CD8-positive, alpha-beta memory T cell (primary cell): ENCODE data around the gene DOCK7. TPM values are rescaled to one million over a fixed set of nuclear protein-coding genes. Genes with fewer than 3 reads are reported as not detected.
"Not testable (repeated sequence)": the region's sequence is repeated elsewhere in the genome, so short reads cannot be mapped to it uniquely, and the experiment has no call there.

Experiments used
- CTCF ChIA-PET: fragments of 350-600 bp; sonication (Branson Sonifier 250); formaldehyde crosslinking; loops from one replicate; lab custom pipeline; 2021; ENCODE audit warnings: antibody characterized with exemption; lab: Charles Lee
- POLR2A ChIA-PET: fragments of 350-600 bp; sonication (Branson Sonifier 250); formaldehyde crosslinking; loops from one replicate; lab custom pipeline; 2021; ENCODE audit warnings: antibody characterized with exemption; lab: Charles Lee
- DNase-seq, 5 donors: peaks; one replicate each; pipeline versions ENCODE4 v3.0.0 to v3.0.0-alpha.2; 2020 to 2022; ENCODE audit warnings: mixed read lengths in 1 of 5
- H3K27ac ChIP-seq: one replicate; pipeline ENCODE4 v1.7.0; 2013; ENCODE audit warnings: low read depth, mild to moderate bottlenecking, low read length, moderate library complexity
- H3K27me3 ChIP-seq: 2 replicates; pipeline ENCODE4 v1.7.0; 2013; ENCODE audit warnings: low read length, mild to moderate bottlenecking; ENCODE audit not compliant: insufficient read depth, poor library complexity, severe bottlenecking
- H3K36me3 ChIP-seq: 2 replicates; pipeline ENCODE4 v1.7.0; 2013; ENCODE audit warnings: mild to moderate bottlenecking, low read length, moderate library complexity; ENCODE audit not compliant: insufficient read depth
- H3K4me1 ChIP-seq: 2 replicates; pipeline ENCODE4 v1.7.0; 2013; ENCODE audit warnings: mild to moderate bottlenecking, low read length, moderate library complexity; ENCODE audit not compliant: insufficient read depth
- H3K4me3 ChIP-seq: 2 replicates; pipeline ENCODE4 v1.7.0; 2013; ENCODE audit warnings: mild to moderate bottlenecking, low read length
- H3K9me3 ChIP-seq: 2 replicates; pipeline ENCODE4 v1.7.0; 2013; ENCODE audit warnings: mild to moderate bottlenecking, low read length
- H3K27ac Mint-ChIP-seq, 8 donors: one replicate each; pipeline ENCODE4 v1.8.0; 2020 to 2021; ENCODE audit warnings: mixed read lengths in 8 of 8, mild to moderate bottlenecking in 6 of 8, inconsistent platforms in 3 of 8, moderate library complexity in 3 of 8
- H3K27me3 Mint-ChIP-seq, 2 donors: one replicate each; pipeline ENCODE4 v1.8.0; 2020 to 2021; ENCODE audit warnings: mixed read lengths in 2 of 2, mild to moderate bottlenecking in 1 of 2, moderate library complexity in 1 of 2
- H3K36me3 Mint-ChIP-seq, 3 donors: one replicate each; pipeline ENCODE4 v1.8.0; 2020 to 2021; ENCODE audit warnings: mixed read lengths in 3 of 3, inconsistent platforms in 1 of 3, mild to moderate bottlenecking in 1 of 3
- H3K4me1 Mint-ChIP-seq, 3 donors: one replicate each; pipeline ENCODE4 v1.8.0; 2020 to 2021; ENCODE audit warnings: mixed read lengths in 3 of 3, inconsistent platforms in 1 of 3, mild to moderate bottlenecking in 1 of 3
- H3K4me3 Mint-ChIP-seq, 7 donors: one replicate each; pipeline ENCODE4 v1.8.0; 2020 to 2021; ENCODE audit warnings: mixed read lengths in 7 of 7, mild to moderate bottlenecking in 6 of 7, moderate library complexity in 4 of 7, inconsistent platforms in 2 of 7
- H3K9me3 Mint-ChIP-seq, 5 donors: one replicate each; pipeline ENCODE4 v1.8.0; 2020 to 2022; ENCODE audit warnings: mixed read lengths in 5 of 5, mild to moderate bottlenecking in 3 of 5, moderate library complexity in 2 of 5, inconsistent platforms in 1 of 5
- polyA plus RNA-seq: library from polyadenylated mRNA; unstranded; fragments of 300-500 nt; fragmentation: Illumina TruSeq; gene quantifications from one replicate; pipeline ENCODE4 v1.2.3, GENCODE V29; 2021
- total RNA-seq, 2 experiments: library from RNA; stranded (reverse); gene quantifications; one replicate each; pipeline ENCODE4 v1.2.3, GENCODE V29; 2021

Gene DOCK7
- total and polyA plus RNA-seq, 3 experiments from 2014 or later, result 2.4 to 10.5 (median 10.5) TPM

DNA sequence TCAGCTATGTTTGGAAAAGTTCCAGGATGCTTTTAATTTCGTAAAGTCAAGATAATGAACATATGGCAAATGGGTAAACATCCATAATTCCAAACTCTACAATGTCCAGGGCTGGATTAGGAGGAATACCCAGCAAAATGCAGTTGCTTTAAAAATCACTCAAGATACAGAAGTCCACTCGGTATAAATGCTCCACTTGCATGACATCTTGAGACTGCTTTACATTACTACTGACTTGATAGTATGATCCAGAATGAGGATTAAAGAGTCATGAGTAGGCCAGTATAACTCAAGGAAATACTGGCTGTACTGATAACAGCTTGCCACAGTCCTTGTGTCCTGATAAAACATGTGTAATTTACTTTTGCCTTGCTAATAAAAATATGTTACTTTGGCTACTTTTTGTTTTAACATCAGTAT, 149.1 kb downstream of the DOCK7 start:
- Mint-ChIP-seq H3K4me3 (no peak overlapping the region), H3K27me3 (peaks cover 0 to 1% of the 10 kb centered on the region in 2 donors), H3K27ac (no peak overlapping the region), H3K36me3 (peaks cover 0 to 19% (median 5%) of the 10 kb centered on the region in 3 donors), H3K4me1 (no peaks in the 10 kb centered on the region), H3K9me3 (no peaks in the 10 kb centered on the region)
- no peak overlapping the region for H3K27ac ChIP-seq
- H3K4me3 ChIP-seq, result no peak overlapping the region
- no peaks in the 10 kb centered on the region for H3K36me3 ChIP-seq
- ChIA-PET POLR2A (interaction anchor here (0.6 kb wide), 1 partner anchor 9 kb away, joined by 3 read pairs; no protein-coding TSS in a partner anchor), CTCF (no interaction called here)
- no peaks in the 10 kb centered on the region for H3K9me3 ChIP-seq
- no peak for DNase-seq
- no peaks in the 10 kb centered on the region for H3K4me1 ChIP-seq
- no peaks in the 10 kb centered on the region for H3K27me3 ChIP-seq

DNA sequence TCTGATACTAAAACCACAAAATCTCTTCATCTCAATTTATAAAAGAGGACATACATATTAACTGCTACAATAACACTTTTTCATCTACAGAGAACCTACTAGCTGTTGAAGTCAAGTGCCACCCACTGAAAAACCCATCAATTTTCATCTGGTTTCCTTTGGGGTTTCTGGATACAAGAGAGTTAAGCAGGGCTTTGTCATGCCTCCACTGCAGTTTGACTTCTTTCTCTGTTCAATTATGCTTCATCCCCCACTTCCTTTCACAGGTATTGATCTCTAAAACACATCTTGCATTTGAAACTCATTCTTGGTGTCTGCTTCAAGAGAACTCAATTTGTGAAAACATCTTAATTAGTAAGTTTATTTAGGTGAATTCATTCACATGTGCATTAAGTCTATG, 151.3 kb downstream of the DOCK7 start:
- H3K4me1 ChIP-seq, result no peaks in the 10 kb centered on the region
- H3K36me3 ChIP-seq, result no peaks in the 10 kb centered on the region
- no peaks in the 10 kb centered on the region for H3K9me3 ChIP-seq
- Mint-ChIP-seq H3K27me3 (peaks cover 0 to 1% of the 10 kb centered on the region in 2 donors), H3K4me1 (no peaks in the 10 kb centered on the region), H3K36me3 (peaks cover 0 to 15% (median 7%) of the 10 kb centered on the region in 3 donors), H3K9me3 (no peaks in the 10 kb centered on the region), H3K27ac (peak overlapping the region in 1 of 8 donors; percentile 15), H3K4me3 (no peak overlapping the region)
- no peak overlapping the region for H3K4me3 ChIP-seq
- DNase-seq, result no peak
- no peaks in the 10 kb centered on the region for H3K27me3 ChIP-seq
- H3K27ac ChIP-seq, result no peak overlapping the region
- POLR2A ChIA-PET, result no interaction called here
- CTCF ChIA-PET, result no interaction called here

DNA sequence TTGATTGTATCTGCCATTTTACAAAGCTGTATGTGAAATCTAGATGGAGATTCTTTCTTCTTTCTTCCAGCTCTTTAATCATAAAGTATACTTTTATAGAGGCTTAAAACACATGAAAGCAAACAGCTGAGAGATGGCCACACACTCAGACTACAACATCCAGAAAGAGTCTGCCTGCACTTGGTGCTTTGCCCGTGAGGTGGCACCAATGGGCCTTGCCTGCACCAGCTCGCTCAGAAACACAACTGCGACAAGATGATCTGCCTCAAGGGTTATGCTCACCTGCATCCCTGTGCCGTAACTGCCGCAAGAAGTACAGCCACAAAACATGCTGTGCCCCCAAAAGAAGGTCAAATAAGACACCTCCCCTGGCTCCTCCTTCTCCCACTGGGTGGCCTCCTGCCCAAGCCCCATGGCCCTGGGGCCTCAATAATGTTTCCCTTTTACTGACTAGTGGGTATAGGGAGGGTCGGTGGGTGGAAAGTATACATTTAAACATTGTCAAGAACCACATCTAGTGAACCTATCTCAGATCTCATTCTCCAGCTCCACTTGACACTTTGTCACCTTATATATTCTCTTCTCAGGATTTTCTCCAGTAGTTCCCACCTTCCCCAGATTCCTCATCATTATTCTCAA, 157.6 kb downstream of the DOCK7 start:
- H3K27ac Mint-ChIP-seq, result peak overlapping the region in 2 of 8 donors; percentile 8 to 18
- H3K9me3 Mint-ChIP-seq, result no peaks in the 10 kb centered on the region
- no peaks in the 10 kb centered on the region for H3K4me1 Mint-ChIP-seq
- H3K27me3 Mint-ChIP-seq, result no peaks in the 10 kb centered on the region
- ChIA-PET POLR2A (interaction anchor here (0.7 kb wide), 1 partner anchor 8 kb away, joined by 3 read pairs; no protein-coding TSS in a partner anchor), CTCF (no interaction called here)
- no peak overlapping the region for H3K4me3 ChIP-seq
- no peaks in the 10 kb centered on the region for H3K9me3 ChIP-seq
- H3K4me3 Mint-ChIP-seq, result no peak overlapping the region
- no peak for DNase-seq
- peaks cover 2 to 7% (median 7%) of the 10 kb centered on the region in 3 donors for H3K36me3 Mint-ChIP-seq
- H3K36me3 ChIP-seq, result no peaks in the 10 kb centered on the region
- no peaks in the 10 kb centered on the region for H3K4me1 ChIP-seq
- no peak overlapping the region for H3K27ac ChIP-seq
- no peaks in the 10 kb centered on the region for H3K27me3 ChIP-seq

DNA sequence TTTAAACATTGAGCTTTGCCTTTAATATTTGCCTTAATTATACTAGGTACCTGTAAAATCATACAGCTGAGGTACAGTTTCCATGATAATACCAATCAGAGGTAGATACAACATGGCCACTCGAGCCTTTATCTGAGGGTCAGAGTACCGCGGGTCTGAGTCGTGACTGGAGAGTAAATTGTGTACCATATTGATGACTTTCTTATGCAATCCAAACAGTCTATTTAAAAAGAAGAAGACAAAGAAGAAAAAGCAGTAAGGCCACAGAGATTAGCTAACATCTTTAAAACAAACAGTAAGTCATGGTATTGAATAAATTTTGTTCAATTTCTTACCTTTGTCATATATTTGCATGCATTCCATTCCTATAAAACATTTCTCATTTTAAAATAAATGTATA, 159.0 kb downstream of the DOCK7 start:
- Histone ChIP-seq H3K4me3 (no peak overlapping the region), H3K27me3 (no peaks in the 10 kb centered on the region), H3K4me1 (no peaks in the 10 kb centered on the region), H3K36me3 (no peaks in the 10 kb centered on the region), H3K27ac (no peak overlapping the region), H3K9me3 (no peaks in the 10 kb centered on the region)
- no peak for DNase-seq
- Mint-ChIP-seq H3K9me3 (no peaks in the 10 kb centered on the region), H3K4me1 (no peaks in the 10 kb centered on the region), H3K27ac (no peak overlapping the region), H3K27me3 (no peaks in the 10 kb centered on the region), H3K36me3 (peaks cover 2 to 7% (median 4%) of the 10 kb centered on the region in 3 donors), H3K4me3 (no peak overlapping the region)
- ChIA-PET CTCF (interaction anchor here (1.5 kb wide), 1 partner anchor 21 kb away, joined by 3 read pairs; no protein-coding TSS in a partner anchor), POLR2A (no interaction called here)

DNA sequence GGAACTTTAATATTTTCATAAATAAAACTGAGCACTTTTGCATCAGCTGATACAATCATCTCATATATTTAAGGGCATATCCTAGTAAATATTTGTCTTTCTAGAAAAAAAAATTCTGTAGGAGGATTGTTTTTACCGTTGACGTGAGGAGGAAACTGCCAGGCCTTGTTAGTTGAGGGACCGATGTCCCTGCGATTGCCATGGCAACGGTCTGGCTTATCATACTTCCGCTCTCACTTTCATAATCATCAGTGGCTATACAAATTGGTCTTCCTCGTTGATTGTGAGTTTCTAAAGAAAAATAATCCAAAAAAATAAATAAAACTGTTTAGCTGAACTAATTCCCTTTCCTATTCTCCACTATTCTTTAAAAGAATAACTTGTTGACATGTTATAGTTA, 160.2 kb downstream of the DOCK7 start:
- no peak overlapping the region for H3K27ac ChIP-seq
- no peaks in the 10 kb centered on the region for H3K9me3 ChIP-seq
- POLR2A ChIA-PET, result no interaction called here
- no peak overlapping the region for H3K4me3 ChIP-seq
- CTCF ChIA-PET, result interaction anchor here (1.5 kb wide), 1 partner anchor 19 kb away, joined by 3 read pairs; no protein-coding TSS in a partner anchor
- Mint-ChIP-seq H3K36me3 (peaks cover 2 to 7% (median 6%) of the 10 kb centered on the region in 3 donors), H3K27me3 (no peaks in the 10 kb centered on the region), H3K9me3 (no peaks in the 10 kb centered on the region), H3K27ac (no peak overlapping the region), H3K4me3 (no peak overlapping the region), H3K4me1 (no peaks in the 10 kb centered on the region)
- DNase-seq, result peak in 1 of 5 donors; percentile 47
- H3K4me1 ChIP-seq, result no peaks in the 10 kb centered on the region
- H3K27me3 ChIP-seq, result no peaks in the 10 kb centered on the region
- no peaks in the 10 kb centered on the region for H3K36me3 ChIP-seq

DNA sequence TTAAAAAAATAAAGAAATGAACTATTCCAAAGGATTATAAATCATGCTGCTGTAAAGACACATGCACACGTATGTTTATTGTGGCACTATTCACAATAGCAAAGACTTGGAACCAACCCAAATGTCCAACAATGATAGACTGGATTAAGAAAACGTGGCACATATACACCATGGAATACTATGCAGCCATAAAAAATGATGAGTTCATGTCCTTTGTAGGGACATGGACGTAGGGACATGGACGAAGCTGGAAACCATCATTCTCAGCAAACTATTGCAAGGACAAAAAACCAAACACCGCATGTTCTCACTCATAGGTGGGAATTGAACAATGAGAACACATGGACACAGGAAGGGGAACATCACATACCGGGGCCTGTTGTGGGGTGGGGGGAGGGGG, 160.8 kb downstream of the DOCK7 start:
- H3K9me3 ChIP-seq, H3K27ac ChIP-seq, H3K36me3 ChIP-seq, H3K4me1 Mint-ChIP-seq, DNase-seq, H3K27ac Mint-ChIP-seq, H3K27me3 Mint-ChIP-seq, H3K9me3 Mint-ChIP-seq, H3K27me3 ChIP-seq, CTCF ChIA-PET, H3K4me1 ChIP-seq, H3K4me3 ChIP-seq, H3K36me3 Mint-ChIP-seq, POLR2A ChIA-PET, H3K4me3 Mint-ChIP-seq: not testable (repeated sequence)

DNA sequence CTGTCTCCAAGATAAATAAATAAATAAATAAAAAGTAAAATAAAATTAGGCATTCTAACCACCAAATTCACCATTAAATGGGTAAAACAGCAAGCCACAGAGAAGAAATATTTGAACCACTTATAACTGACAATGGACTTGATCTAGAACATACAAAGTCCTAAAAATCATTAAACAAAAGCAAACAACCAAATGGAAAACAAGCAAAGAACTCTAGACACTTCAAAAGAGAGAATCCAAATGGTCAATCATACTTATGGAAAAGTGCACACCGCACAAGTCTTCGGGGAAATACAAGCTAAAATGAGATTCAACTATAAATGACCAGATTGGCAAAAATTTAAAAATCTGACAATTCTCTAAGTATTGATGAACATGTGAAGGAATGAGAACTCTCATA, 164.3 kb downstream of the DOCK7 start:
- H3K4me1 ChIP-seq, result no peaks in the 10 kb centered on the region
- no peaks in the 10 kb centered on the region for H3K27me3 ChIP-seq
- no peaks in the 10 kb centered on the region for H3K36me3 ChIP-seq
- H3K27me3 Mint-ChIP-seq, result no peaks in the 10 kb centered on the region
- CTCF ChIA-PET, result interaction anchor here (1.2 kb wide), 1 partner anchor 222 kb away, joined by 3 read pairs; no protein-coding TSS in a partner anchor
- H3K4me3 ChIP-seq, result no peak overlapping the region
- peaks cover 0 to 10% (median 6%) of the 10 kb centered on the region in 5 donors for H3K9me3 Mint-ChIP-seq
- H3K27ac Mint-ChIP-seq, result no peak overlapping the region
- H3K36me3 Mint-ChIP-seq, result peaks cover 5 to 35% (median 20%) of the 10 kb centered on the region in 3 donors
- no peaks in the 10 kb centered on the region for H3K9me3 ChIP-seq
- no peaks in the 10 kb centered on the region for H3K4me1 Mint-ChIP-seq
- H3K27ac ChIP-seq, result no peak overlapping the region
- DNase-seq, result no peak
- POLR2A ChIA-PET, result no interaction called here
- H3K4me3 Mint-ChIP-seq, result no peak overlapping the region

DNA sequence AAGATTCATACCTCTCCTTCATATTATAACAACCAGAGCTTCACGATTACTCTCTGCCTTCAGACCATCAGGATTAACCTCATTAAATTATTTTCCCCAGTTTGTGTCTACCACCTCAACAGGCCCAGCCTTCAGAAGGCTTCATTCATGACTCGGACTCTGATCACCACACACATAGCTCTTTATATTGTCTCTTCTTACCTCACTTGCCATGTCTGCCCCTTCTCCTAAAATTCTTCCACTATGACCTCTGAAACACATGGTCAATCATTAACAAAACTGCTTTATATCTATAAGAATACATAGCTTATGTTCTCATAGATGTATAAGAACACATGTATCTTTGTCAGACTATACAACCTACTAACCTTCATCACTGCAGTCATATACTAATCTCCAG, 171.6 kb downstream of the DOCK7 start:
- Mint-ChIP-seq H3K27me3 (no peaks in the 10 kb centered on the region), H3K4me3 (no peak overlapping the region), H3K36me3 (peaks cover 5 to 32% (median 22%) of the 10 kb centered on the region in 3 donors), H3K9me3 (peaks cover 0 to 14% (median 6%) of the 10 kb centered on the region in 5 donors), H3K4me1 (no peaks in the 10 kb centered on the region), H3K27ac (no peak overlapping the region)
- Histone ChIP-seq H3K27me3 (no peaks in the 10 kb centered on the region), H3K9me3 (no peaks in the 10 kb centered on the region), H3K4me1 (no peaks in the 10 kb centered on the region), H3K27ac (no peak overlapping the region), H3K36me3 (no peaks in the 10 kb centered on the region), H3K4me3 (no peak overlapping the region)
- ChIA-PET POLR2A (no interaction called here), CTCF (interaction anchor here (1.7 kb wide), 1 partner anchor 9 kb away, joined by 4 read pairs; no protein-coding TSS in a partner anchor)
- no peak for DNase-seq
